ENCODE measurements around the gene MAP3K5.

MAP3K5 gene

DNA sequence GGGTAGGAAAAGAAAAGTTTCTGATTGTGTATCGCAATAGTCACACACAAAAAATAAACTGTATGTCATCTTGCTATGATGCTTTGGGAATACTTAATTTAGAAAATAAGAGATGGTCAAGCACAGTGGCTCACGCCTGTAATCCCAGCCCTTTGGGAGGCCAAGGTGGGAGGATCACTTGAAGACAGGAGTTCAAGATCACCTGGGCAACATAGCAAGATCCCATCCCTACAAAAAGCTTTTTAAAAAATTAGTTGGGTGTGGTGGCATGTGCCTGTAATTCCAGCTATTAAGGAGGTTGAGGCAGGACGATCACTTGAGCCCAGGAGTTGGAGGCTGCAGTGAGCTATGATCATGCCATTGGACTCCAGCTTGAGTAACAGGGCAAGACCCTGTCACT lies 269.6 kb downstream of the MAP3K5 start:
- Histone ChIP-seq H3K9me3 (no peaks in the 10 kb centered on the region), H3K4me1 (ENCODE audit: control insufficient read depth in 1 of 2, insufficient read depth in 1 of 2, low read depth in 1 of 2, low read length in 1 of 2) (peaks cover 0 to 23% of the 10 kb centered on the region in 2 experiments), H3K27ac (no peak overlapping the region), H3K4me3 (ENCODE audit: low read depth in 1 of 2, low read length in 1 of 2) (no peak overlapping the region), H3K27me3 (no peaks in the 10 kb centered on the region), H3K36me3 (no peaks in the 10 kb centered on the region)
- TF ChIP-seq, protein P1, sequence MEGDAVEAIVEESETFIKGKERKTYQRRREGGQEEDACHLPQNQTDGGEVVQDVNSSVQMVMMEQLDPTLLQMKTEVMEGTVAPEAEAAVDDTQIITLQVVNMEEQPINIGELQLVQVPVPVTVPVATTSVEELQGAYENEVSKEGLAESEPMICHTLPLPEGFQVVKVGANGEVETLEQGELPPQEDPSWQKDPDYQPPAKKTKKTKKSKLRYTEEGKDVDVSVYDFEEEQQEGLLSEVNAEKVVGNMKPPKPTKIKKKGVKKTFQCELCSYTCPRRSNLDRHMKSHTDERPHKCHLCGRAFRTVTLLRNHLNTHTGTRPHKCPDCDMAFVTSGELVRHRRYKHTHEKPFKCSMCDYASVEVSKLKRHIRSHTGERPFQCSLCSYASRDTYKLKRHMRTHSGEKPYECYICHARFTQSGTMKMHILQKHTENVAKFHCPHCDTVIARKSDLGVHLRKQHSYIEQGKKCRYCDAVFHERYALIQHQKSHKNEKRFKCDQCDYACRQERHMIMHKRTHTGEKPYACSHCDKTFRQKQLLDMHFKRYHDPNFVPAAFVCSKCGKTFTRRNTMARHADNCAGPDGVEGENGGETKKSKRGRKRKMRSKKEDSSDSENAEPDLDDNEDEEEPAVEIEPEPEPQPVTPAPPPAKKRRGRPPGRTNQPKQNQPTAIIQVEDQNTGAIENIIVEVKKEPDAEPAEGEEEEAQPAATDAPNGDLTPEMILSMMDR (IDR thresholded peaks at IDR 0.05): no peak

DNA sequence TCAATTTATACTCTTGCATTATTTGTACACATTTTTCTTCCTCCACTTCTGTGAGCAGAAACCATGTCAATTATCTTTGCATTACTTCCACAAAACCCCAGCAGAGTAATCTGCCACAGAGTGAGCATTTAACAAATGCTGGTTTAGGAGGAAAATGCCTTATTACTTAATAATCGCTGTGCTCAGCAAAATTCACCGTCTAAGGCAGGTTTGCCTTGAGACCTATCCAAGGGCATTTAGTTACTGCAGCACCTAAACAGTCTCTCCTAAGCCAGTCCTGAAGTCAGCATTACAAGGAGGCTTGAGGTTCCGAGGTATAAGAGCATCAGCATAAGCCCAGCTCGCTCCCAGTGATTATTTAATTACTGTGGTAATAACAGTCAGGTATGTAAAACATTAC lies 270.4 kb downstream of the MAP3K5 start:
- TF ChIP-seq, protein P1 (IDR thresholded peaks at IDR 0.05): no peak
- Histone ChIP-seq H3K4me1 (ENCODE audit: control insufficient read depth in 1 of 2, insufficient read depth in 1 of 2, low read depth in 1 of 2, low read length in 1 of 2) (peaks cover 0 to 22% of the 10 kb centered on the region in 2 experiments), H3K9me3 (no peaks in the 10 kb centered on the region), H3K36me3 (no peaks in the 10 kb centered on the region), H3K27ac (no peak overlapping the region), H3K27me3 (no peaks in the 10 kb centered on the region), H3K4me3 (ENCODE audit: low read depth in 1 of 2, low read length in 1 of 2) (no peak overlapping the region)

DNA sequence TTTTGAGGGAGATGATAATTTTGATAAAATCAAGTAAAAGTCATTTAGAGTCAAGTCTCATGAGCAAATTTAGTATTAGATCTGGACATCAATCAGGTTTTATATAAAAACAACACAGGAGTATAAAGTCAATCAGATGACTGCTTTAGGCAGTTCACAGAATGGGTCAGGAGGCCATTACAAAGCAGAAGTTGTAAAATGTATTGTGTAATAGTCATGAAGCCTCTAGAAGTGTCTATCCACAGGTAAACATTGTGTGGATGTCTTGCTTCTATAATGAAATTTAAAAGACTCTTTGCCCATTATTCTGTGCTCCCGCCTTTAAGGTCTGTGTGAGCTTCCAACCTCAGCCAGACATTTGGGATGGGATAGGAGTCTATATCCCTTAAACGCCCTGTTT lies 270.9 kb downstream of the MAP3K5 start:
- no peaks in the 10 kb centered on the region for H3K9me3 ChIP-seq
- TF ChIP-seq, protein P1 (IDR thresholded peaks at IDR 0.05): no peak
- H3K4me3 ChIP-seq (ENCODE audit: low read depth in 1 of 2, low read length in 1 of 2): no peak overlapping the region
- H3K4me1 ChIP-seq (ENCODE audit: control insufficient read depth in 1 of 2, insufficient read depth in 1 of 2, low read depth in 1 of 2, low read length in 1 of 2): peaks cover 0 to 17% of the 10 kb centered on the region in 2 experiments
- H3K27ac ChIP-seq: no peak overlapping the region
- no peaks in the 10 kb centered on the region for H3K27me3 ChIP-seq
- H3K36me3 ChIP-seq: no peaks in the 10 kb centered on the region

DNA sequence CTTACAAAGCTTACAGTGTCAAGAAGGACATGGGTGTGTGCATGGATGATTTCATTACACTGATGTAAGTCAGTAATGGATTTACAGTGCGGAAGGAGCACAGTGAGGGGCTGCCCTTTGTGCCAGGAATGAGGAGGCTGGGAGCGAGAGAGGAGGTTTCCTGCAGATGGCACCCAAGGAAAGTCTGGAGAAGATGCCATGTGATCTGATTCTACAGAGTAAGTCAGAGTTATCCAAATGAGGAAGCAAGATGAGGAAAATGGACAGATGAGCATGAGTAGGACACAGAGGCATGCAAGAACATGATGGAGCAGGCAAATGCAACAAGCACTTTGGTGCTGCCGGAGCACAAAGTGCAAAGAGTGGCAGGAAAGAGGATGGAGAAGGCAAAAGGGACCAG lies 271.8 kb downstream of the MAP3K5 start:
- Histone ChIP-seq H3K27ac (no peak overlapping the region), H3K27me3 (no peaks in the 10 kb centered on the region), H3K4me1 (ENCODE audit: control insufficient read depth in 1 of 2, insufficient read depth in 1 of 2, low read depth in 1 of 2, low read length in 1 of 2) (peaks cover 0 to 8% of the 10 kb centered on the region in 2 experiments), H3K4me3 (ENCODE audit: low read depth in 1 of 2, low read length in 1 of 2) (no peak overlapping the region), H3K36me3 (no peaks in the 10 kb centered on the region), H3K9me3 (no peaks in the 10 kb centered on the region)
- TF ChIP-seq, protein P1 (IDR thresholded peaks at IDR 0.05): no peak

DNA sequence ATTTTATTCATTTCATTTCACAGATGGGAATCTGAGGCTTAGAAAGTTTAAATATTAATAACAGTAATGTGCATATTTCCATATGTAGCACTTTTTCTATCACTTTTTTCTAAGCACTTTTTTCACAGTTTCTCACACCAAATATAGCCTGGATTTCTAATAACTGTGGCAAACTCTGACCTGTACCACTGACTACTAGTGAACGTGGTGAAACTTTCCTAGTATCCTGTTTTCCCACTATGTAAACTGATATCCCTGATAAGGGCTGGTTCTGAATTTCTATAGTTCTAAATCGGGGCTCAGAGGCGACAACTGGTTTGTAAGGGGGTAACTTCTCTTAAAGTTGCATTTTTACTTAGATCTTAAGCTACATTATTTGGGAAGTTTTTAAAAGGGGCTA lies 274.7 kb downstream of the MAP3K5 start:
- H3K4me1 ChIP-seq (ENCODE audit: control insufficient read depth in 1 of 2, insufficient read depth in 1 of 2, low read depth in 1 of 2, low read length in 1 of 2): no peaks in the 10 kb centered on the region
- no peaks in the 10 kb centered on the region for H3K36me3 ChIP-seq
- no peaks in the 10 kb centered on the region for H3K27me3 ChIP-seq
- TF ChIP-seq, protein P1 (IDR thresholded peaks at IDR 0.05): no peak
- H3K27ac ChIP-seq: no peak overlapping the region
- H3K4me3 ChIP-seq (ENCODE audit: low read depth in 1 of 2, low read length in 1 of 2): no peak overlapping the region
- no peaks in the 10 kb centered on the region for H3K9me3 ChIP-seq

DNA sequence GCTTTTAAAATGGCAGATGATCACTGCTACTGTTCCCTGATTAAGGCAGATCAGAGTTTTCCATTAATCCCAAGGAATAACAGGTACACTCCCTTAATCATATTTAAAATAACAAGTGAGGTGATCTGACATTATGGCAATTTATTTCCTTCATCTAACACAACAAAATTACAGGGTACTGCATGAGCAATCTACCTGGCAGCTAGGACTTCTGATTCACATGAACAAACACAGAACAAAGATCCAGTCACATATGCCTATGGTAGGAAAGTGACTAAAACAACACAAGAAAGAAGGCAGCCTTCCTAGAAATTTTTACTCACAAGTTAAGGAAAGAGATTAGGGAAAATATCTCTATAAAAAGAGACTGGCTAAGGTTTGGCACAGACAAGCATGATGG lies 275.3 kb downstream of the MAP3K5 start:
- H3K27ac ChIP-seq: no peak overlapping the region
- no peaks in the 10 kb centered on the region for H3K36me3 ChIP-seq
- no peaks in the 10 kb centered on the region for H3K9me3 ChIP-seq
- no peaks in the 10 kb centered on the region for H3K4me1 ChIP-seq (ENCODE audit: control insufficient read depth in 1 of 2, insufficient read depth in 1 of 2, low read depth in 1 of 2, low read length in 1 of 2)
- no peak overlapping the region for H3K4me3 ChIP-seq (ENCODE audit: low read depth in 1 of 2, low read length in 1 of 2)
- H3K27me3 ChIP-seq: no peaks in the 10 kb centered on the region
- TF ChIP-seq, protein P1 (IDR thresholded peaks at IDR 0.05): no peak

Measured in neutrophil (primary cell).